Measurements from ENCODE around the gene TMCO6.
"Not testable (repeated sequence)": the region's sequence is repeated elsewhere in the genome, so short reads cannot be mapped to it uniquely, and the experiment has no call there.

The TMCO6 gene

DNA sequence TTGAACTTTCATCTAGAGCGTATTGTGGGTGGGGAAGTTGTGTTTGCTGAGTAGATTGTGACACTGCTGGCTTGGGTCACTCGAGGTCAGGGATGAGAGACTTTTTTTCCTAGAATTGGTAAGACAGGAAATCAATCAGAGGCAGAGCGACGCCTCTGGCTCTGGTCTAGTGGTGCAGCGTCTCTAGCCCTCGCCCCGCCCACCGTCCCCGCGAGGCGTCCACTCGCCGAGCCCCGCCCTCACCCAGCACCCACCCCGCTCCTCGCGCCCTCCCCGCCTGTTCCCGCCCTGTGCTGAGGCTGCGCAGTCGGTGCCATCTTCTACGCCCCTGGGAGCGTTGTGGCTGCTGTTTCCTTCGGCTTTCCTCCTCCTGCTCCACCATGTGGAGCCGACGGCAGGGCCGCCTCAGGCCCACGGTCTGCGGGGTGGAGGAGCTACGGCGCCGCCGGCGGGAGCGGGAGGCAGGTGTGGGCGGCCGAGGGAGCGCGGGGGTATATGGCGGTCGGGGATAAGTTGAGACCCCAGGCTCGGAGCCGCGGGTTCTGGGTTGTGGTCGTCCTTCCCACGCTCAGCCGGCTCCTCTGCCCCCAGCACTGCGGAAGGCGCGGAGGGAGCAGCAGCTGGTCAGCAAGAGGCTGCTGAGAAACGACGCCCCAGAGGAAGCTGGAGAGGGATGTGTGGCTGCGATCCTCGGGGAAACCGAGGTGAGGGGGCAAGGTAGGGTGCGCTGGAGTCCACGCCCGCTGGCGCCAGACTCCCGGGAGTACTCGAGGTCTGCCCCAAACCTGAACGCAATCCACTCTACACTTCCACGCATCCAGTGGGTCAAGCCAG, at the start of gene TMCO6:
TMCO6 (plus strand) TSS at position 304 of the 834 bp plus-strand sequence; CDS start at position 381, 77 bp downstream.
- peaks cover 13% of the 10 kb centered on the region for H3K36me3 Mint-ChIP-seq (ENCODE audit: insufficient read depth)
- no peaks in the 10 kb centered on the region for H3K27me3 Mint-ChIP-seq
- DNase-seq (ENCODE audit: low spot score in 2 of 2) (peak; percentile 88 to 90), ATAC-seq (replicated peaks; ENCODE audit: extremely low read depth, poor library complexity, severe bottlenecking) (peak; percentile 96)
- peak within 1 kb of the TSS; percentile 91 for H3K27ac Mint-ChIP-seq (ENCODE audit: low read depth)
- H3K4me3 Mint-ChIP-seq, result peak within 1 kb of the TSS; percentile 83
- H3K4me1 Mint-ChIP-seq, result peaks cover 49% of the 10 kb centered on the region
- H3K9me3 Mint-ChIP-seq, result no peaks in the 10 kb centered on the region

DNA sequence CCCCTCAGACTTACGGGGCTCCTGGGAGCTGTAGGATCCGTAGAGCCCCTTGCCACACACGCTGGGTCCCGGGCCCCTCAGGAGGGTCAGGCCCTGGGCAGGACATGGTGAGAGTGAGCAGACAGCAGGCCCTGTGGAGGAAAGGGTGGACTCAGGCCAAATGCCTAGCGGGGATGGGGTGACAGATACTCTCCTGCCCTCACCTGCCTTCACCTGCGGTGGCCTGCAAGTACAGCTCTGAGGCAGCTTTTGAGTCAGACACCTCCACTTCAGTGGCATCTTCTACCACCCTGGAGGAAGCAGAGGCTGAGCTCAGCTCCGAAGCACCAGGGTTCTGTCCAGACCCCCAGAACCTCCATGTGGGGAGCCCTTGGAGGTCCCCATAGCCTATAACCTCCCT, 48.4 kb upstream of the TMCO6 start:
- DNase-seq (ENCODE audit: low spot score in 2 of 2) (no peak), ATAC-seq (replicated peaks; ENCODE audit: extremely low read depth, poor library complexity, severe bottlenecking) (no peak)
- no peak overlapping the region for H3K4me3 Mint-ChIP-seq
- no peaks in the 10 kb centered on the region for H3K4me1 Mint-ChIP-seq
- no peaks in the 10 kb centered on the region for H3K36me3 Mint-ChIP-seq (ENCODE audit: insufficient read depth)
- H3K27me3 Mint-ChIP-seq, result peaks cover 11% of the 10 kb centered on the region
- H3K27ac Mint-ChIP-seq (ENCODE audit: low read depth), result no peak overlapping the region
- no peaks in the 10 kb centered on the region for H3K9me3 Mint-ChIP-seq

DNA sequence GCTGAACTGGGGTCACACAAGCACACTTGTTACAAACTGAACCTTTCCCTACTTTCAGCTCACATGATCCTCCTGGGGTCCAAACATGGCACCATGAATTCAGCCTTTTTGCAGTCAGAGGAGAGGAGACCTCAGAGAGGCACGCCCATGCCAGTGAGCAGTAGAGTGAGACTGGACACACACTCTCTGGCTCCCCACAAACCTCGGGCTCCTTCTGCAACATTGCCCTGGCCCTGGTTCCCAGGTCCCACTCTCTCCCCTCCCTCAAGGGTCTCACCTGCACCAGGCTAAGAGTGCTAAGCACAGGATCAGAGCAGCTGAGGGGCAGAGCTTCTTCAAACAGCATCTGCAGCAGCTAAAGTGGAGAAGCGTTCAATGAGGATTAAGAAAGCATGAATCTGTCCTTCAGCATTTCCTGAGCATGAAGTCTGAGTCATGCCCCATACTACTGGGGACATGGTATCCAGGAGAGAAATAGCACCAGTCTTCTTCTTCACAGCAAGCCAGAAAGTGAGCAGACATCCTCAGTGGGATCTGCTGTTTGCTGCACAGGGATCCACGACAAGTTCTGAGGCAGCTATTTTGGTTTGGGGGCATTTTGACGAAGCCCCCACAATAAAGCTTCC, 47.4 kb upstream of the TMCO6 start:
- Mint-ChIP-seq H3K4me3 (no peak overlapping the region), H3K4me1 (no peaks in the 10 kb centered on the region), H3K27me3 (peaks cover 4% of the 10 kb centered on the region), H3K27ac (ENCODE audit: low read depth) (no peak overlapping the region), H3K9me3 (no peaks in the 10 kb centered on the region), H3K36me3 (ENCODE audit: insufficient read depth) (no peaks in the 10 kb centered on the region)
- DNase-seq (ENCODE audit: low spot score in 2 of 2) (no peak), ATAC-seq (replicated peaks; ENCODE audit: extremely low read depth, poor library complexity, severe bottlenecking) (no peak)

DNA sequence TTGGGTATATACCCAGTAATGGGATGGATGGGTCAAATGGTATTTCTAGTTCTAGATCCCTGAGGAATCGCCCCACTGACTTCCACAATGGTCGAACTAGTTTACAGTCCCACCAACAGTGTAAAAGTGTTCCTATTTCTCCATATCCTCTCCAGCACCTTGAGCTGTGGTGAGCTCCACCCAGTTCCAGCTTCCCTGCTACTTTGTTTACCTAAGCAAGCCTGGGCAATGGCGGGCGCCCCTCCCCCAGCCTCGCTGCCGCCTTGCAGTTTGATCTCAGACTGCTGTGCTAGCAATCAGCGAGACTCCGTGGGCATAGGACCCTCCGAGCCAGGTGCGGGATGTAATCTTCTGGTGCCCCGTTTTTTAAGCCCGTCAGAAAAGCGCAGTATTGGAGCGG, 46.2 kb upstream of the TMCO6 start:
- H3K27me3 Mint-ChIP-seq; H3K9me3 Mint-ChIP-seq; H3K36me3 Mint-ChIP-seq (ENCODE audit: insufficient read depth); H3K27ac Mint-ChIP-seq (ENCODE audit: low read depth); ATAC-seq (replicated peaks; ENCODE audit: extremely low read depth, poor library complexity, severe bottlenecking); DNase-seq (ENCODE audit: low spot score in 2 of 2); H3K4me3 Mint-ChIP-seq; H3K4me1 Mint-ChIP-seq: not testable (repeated sequence)

DNA sequence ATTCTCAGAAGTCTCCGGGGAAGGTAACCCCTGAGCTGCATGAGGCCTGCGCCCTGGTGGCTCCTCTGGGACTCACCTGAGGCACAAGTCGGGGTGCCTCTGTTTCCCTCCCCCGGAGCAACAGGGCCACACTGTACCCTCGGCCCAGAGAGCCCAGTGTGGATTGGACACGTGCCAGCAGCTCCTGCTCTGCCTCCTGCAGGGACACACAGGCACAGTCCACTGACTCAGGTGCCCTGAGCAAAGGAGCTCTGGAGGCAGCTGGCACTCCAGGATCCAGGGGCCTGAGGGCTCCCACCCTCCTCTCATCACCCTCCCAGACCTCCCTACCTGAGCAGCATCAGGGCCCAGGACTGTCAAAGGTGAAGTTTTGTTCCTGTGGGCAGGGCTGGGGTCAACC, 45.1 kb upstream of the TMCO6 start:
- Mint-ChIP-seq H3K4me3 (no peak overlapping the region), H3K27ac (ENCODE audit: low read depth) (no peak overlapping the region), H3K4me1 (no peaks in the 10 kb centered on the region), H3K27me3 (no peaks in the 10 kb centered on the region), H3K9me3 (no peaks in the 10 kb centered on the region), H3K36me3 (ENCODE audit: insufficient read depth) (no peaks in the 10 kb centered on the region)
- DNase-seq (ENCODE audit: low spot score in 2 of 2) (no peak), ATAC-seq (replicated peaks; ENCODE audit: extremely low read depth, poor library complexity, severe bottlenecking) (no peak)

DNA sequence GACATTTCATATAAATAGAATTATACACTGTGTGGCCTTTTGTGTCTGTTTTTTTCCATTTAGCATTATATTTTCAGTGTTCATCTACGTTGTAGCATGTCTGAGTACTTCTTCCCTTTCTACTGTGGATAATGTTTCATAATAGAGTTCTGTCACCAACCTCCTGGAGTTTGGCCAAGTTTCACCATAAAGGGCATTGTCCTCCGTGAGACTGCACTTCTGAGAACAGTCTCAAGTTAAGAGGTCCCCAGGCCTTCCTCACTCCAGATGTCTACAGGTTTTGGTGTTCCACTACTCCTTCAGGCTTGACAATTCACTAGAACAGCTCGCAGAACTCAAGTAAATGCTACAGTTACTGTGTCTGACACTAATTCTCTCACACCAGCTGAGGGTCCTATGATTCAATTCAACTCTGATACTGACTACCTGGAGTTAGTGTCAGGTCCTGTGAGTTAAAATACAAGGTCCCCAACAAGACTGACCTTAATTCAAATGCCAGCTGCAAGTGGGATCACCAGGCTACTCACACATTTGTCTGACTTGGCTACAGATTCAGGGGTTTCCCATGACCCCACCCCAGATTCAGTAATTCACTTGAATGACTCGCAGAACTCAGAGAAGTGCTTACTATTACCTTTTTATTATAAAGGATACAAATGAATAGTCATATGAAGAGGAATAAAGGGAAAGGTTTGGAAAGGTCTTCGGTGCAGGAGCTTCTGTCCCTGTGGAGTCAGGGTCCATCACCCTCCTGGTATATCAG, 43.5 kb upstream of the TMCO6 start:
- DNase-seq (ENCODE audit: low spot score in 2 of 2) (no peak), ATAC-seq (replicated peaks; ENCODE audit: extremely low read depth, poor library complexity, severe bottlenecking) (no peak)
- no peaks in the 10 kb centered on the region for H3K36me3 Mint-ChIP-seq (ENCODE audit: insufficient read depth)
- H3K27me3 Mint-ChIP-seq, result no peaks in the 10 kb centered on the region
- no peaks in the 10 kb centered on the region for H3K4me1 Mint-ChIP-seq
- no peaks in the 10 kb centered on the region for H3K9me3 Mint-ChIP-seq
- H3K27ac Mint-ChIP-seq (ENCODE audit: low read depth), result no peak overlapping the region
- H3K4me3 Mint-ChIP-seq, result no peak overlapping the region

DNA sequence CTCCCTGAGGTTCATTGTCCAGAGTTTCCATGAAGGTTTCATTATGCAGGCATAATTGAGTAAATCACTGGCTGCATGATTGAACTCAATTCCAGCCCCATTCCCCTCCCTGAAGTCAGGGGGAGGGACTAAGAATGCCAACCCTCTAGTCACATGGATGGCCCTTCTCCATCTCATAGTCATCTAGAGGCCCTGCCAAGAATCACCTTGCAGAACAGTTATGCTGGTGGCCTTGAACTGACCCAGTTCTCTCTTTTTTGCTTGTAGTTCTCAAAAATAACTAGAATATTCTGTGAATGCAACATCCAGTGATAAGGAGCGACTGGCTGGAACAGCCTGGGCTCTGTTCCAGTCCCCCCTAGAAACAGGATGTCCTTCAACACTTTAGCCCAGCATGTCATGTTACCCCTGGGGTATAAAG, 42.9 kb upstream of the TMCO6 start:
- no peak for DNase-seq (ENCODE audit: low spot score in 2 of 2)
- no peak overlapping the region for H3K27ac Mint-ChIP-seq (ENCODE audit: low read depth)

DNA sequence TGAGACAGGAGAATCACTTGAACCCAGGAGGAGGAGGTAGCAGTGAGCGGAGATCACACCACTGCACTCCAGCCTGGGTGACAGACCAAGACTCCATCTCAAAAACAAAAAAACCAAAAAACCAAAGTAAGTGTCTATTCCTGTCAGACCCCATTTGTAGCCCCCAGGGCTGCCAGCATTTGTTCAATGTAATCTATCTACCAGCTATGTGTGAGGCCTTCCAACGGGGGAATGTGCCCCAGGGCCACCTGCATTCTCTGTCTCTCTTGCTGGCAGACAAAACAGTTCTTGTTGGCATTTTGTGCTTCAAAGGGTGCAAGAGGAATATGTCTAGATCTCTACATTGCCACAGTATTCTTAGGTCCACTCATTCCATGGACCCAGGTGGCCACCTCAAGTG, 40.4 kb upstream of the TMCO6 start:
- Mint-ChIP-seq H3K4me3 (no peak overlapping the region), H3K27me3 (no peaks in the 10 kb centered on the region), H3K9me3 (no peaks in the 10 kb centered on the region), H3K27ac (ENCODE audit: low read depth) (no peak overlapping the region), H3K4me1 (no peaks in the 10 kb centered on the region), H3K36me3 (ENCODE audit: insufficient read depth) (no peaks in the 10 kb centered on the region)
- no peak for DNase-seq (ENCODE audit: low spot score in 2 of 2)
- no peak for ATAC-seq (replicated peaks; ENCODE audit: extremely low read depth, poor library complexity, severe bottlenecking)

More for the DNA sequence above, 42.9 kb upstream of the TMCO6 start:
- no peaks in the 10 kb centered on the region for H3K4me1 Mint-ChIP-seq
- ATAC-seq (replicated peaks; ENCODE audit: extremely low read depth, poor library complexity, severe bottlenecking), result no peak
- no peaks in the 10 kb centered on the region for H3K27me3 Mint-ChIP-seq
- no peak overlapping the region for H3K4me3 Mint-ChIP-seq
- H3K36me3 Mint-ChIP-seq (ENCODE audit: insufficient read depth), result no peaks in the 10 kb centered on the region
- no peaks in the 10 kb centered on the region for H3K9me3 Mint-ChIP-seq

DNA sequence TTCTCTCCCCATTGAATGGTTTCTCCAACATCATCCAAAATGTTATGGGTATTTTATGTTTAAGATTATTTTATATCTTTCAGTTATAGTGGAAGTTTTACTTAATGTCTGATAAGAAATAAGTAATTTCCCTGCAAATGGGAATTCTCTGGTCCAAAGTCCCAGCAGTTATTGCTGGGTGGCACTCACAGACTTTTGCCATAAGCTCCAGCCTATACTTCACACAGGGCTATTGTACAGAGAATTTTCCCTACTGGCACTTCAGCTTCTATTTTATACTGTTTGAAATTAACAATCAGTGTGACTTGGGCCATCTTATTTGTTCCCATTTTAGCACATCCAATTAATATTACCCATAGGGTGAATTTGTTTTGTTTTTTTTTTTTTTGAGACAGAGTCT, 39.2 kb upstream of the TMCO6 start:
- no peaks in the 10 kb centered on the region for H3K36me3 Mint-ChIP-seq (ENCODE audit: insufficient read depth)
- no peaks in the 10 kb centered on the region for H3K4me1 Mint-ChIP-seq
- ATAC-seq (replicated peaks; ENCODE audit: extremely low read depth, poor library complexity, severe bottlenecking) (no peak), DNase-seq (ENCODE audit: low spot score in 2 of 2) (no peak)
- no peaks in the 10 kb centered on the region for H3K27me3 Mint-ChIP-seq
- H3K4me3 Mint-ChIP-seq, result no peak overlapping the region
- no peak overlapping the region for H3K27ac Mint-ChIP-seq (ENCODE audit: low read depth)
- no peaks in the 10 kb centered on the region for H3K9me3 Mint-ChIP-seq

DNA sequence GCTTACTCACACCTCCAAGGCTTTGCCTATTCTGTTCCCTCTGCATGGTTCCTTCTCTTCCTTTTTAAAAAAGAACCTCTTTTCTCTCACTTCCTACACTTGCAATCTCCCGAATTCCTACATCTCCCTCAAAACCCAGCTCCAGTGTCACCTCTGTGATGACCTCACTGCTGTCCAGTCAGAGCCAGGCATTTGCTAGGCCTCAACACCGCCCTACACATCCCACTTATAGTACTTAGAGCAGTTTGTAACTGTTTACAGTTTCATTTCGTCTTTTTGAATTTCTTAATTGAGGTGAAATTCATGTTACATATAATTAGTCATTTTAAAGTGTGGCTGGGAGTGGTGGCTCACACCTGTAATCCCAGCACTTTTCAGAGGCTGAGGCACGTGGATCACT, 37.1 kb upstream of the TMCO6 start:
- ATAC-seq (replicated peaks; ENCODE audit: extremely low read depth, poor library complexity, severe bottlenecking) (no peak), DNase-seq (ENCODE audit: low spot score in 2 of 2) (no peak)
- H3K27ac Mint-ChIP-seq (ENCODE audit: low read depth), result no peak overlapping the region
- no peak overlapping the region for H3K4me3 Mint-ChIP-seq
- no peaks in the 10 kb centered on the region for H3K4me1 Mint-ChIP-seq
- no peaks in the 10 kb centered on the region for H3K9me3 Mint-ChIP-seq
- H3K27me3 Mint-ChIP-seq, result no peaks in the 10 kb centered on the region
- H3K36me3 Mint-ChIP-seq (ENCODE audit: insufficient read depth), result no peaks in the 10 kb centered on the region

DNA sequence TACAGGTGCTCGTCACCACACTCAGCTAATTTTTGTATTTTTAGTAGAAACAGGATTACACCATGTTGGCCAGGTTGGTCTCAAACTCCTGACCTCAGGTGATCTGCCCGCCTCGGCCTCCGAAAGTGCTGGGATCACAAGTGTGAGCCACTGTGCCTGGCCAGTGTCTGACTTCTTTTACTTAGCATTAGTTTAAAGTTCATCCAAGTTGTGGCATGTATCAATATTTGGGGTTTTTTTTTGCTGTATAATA, 35.9 kb upstream of the TMCO6 start:
- not testable (repeated sequence) for ATAC-seq (replicated peaks; ENCODE audit: extremely low read depth, poor library complexity, severe bottlenecking); H3K27ac Mint-ChIP-seq (ENCODE audit: low read depth); DNase-seq (ENCODE audit: low spot score in 2 of 2); H3K27me3 Mint-ChIP-seq; H3K4me1 Mint-ChIP-seq; H3K4me3 Mint-ChIP-seq; H3K9me3 Mint-ChIP-seq; H3K36me3 Mint-ChIP-seq (ENCODE audit: insufficient read depth)

DNA sequence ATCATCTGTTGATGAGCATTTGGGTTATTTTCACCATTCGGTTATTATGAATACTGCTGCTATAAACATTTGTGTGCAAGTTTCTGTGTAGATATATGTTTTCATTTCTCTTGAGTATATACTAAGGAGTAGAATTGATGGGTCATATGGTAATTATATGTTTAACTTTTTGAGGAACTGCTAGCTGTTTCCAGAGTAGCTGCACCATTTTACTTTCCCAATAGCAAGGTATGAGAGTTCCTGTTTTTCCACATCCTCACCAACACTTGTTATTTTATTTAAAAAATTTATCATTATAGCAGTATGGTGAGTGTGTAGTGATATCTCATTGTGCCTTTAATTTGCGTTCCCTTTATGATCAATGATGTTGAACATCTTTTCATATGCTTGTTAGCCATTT, 35.5 kb upstream of the TMCO6 start:
- Mint-ChIP-seq H3K27me3 (no peaks in the 10 kb centered on the region), H3K27ac (ENCODE audit: low read depth) (no peak overlapping the region), H3K36me3 (ENCODE audit: insufficient read depth) (no peaks in the 10 kb centered on the region), H3K9me3 (no peaks in the 10 kb centered on the region), H3K4me3 (no peak overlapping the region), H3K4me1 (no peaks in the 10 kb centered on the region)
- DNase-seq (ENCODE audit: low spot score in 2 of 2), result no peak
- ATAC-seq (replicated peaks; ENCODE audit: extremely low read depth, poor library complexity, severe bottlenecking), result no peak

DNA sequence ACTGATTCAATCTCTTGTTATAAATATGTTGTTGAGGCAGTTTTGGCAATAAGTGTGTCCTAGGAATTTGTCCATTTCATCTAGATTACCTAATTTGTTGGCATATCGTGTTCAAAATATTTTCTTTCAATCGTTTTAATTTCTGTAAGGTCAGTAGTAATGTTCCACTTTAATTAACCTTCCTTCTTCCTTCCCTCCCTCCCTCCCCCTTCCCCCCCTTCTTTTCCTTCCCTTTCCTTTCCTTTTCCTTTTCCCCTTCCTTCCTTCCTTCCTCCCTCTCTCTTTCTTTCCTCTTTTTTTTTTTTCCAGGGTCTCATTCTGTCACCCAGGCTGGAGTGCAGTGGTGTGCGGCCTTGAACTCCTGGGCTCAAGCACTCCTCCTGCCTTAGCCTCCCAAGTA, 33.4 kb upstream of the TMCO6 start:
- Mint-ChIP-seq H3K4me1 (no peaks in the 10 kb centered on the region), H3K27ac (ENCODE audit: low read depth) (no peak overlapping the region), H3K27me3 (peaks cover 3% of the 10 kb centered on the region), H3K4me3 (no peak overlapping the region), H3K36me3 (ENCODE audit: insufficient read depth) (no peaks in the 10 kb centered on the region), H3K9me3 (no peaks in the 10 kb centered on the region)
- no peak for DNase-seq (ENCODE audit: low spot score in 2 of 2)
- ATAC-seq (replicated peaks; ENCODE audit: extremely low read depth, poor library complexity, severe bottlenecking), result no peak
